Aorta (tissue), 5 donors: ENCODE results near the gene IRS1. TPM values are rescaled to one million over a fixed set of nuclear protein-coding genes. Genes with fewer than 3 reads are reported as not detected.

ENCODE experiments used
- ATAC-seq: fragments of 200-7000 bp; cut with Tn5 transposase; one replicate; pipeline ENCODE4 v1.9.1; 2022; ENCODE audit warnings: moderate library complexity; ENCODE audit not compliant: low FRiP score
- DNase-seq, 2 donors: peaks; one replicate each; pipeline ENCODE4 v3.0.0-alpha.2; 2020
- H3K27ac ChIP-seq, 2 donors: one replicate each; pipeline ENCODE4 v1.5.1; 2013; ENCODE audit warnings: low read length in 2 of 2, mild to moderate bottlenecking in 2 of 2, moderate library complexity in 2 of 2, control low read depth in 1 of 2, inconsistent platforms in 1 of 2, low read depth in 1 of 2
- H3K27me3 ChIP-seq, 2 donors: one replicate each; pipeline ENCODE4 v1.6.1; 2013; ENCODE audit warnings: control low read depth in 1 of 2, low read length in 1 of 2, mild to moderate bottlenecking in 1 of 2, moderate library complexity in 1 of 2; ENCODE audit not compliant: insufficient read depth in 2 of 2, control insufficient read depth in 1 of 2
- H3K36me3 ChIP-seq, 2 donors: one replicate each; pipeline ENCODE4 v1.6.1; 2013; ENCODE audit warnings: control low read depth in 1 of 2, low read length in 1 of 2, mild to moderate bottlenecking in 1 of 2; ENCODE audit not compliant: insufficient read depth in 2 of 2, control insufficient read depth in 1 of 2
- H3K4me1 ChIP-seq, 2 donors: one replicate each; pipeline ENCODE4 v1.6.1; 2013; ENCODE audit warnings: low read length in 2 of 2, control low read depth in 1 of 2, mild to moderate bottlenecking in 1 of 2, moderate library complexity in 1 of 2; ENCODE audit not compliant: insufficient read depth in 2 of 2, control insufficient read depth in 1 of 2
- H3K4me3 ChIP-seq, 2 donors: one replicate each; pipeline ENCODE4 v1.5.1; 2013; ENCODE audit warnings: low read length in 2 of 2, control low read depth in 1 of 2, mild to moderate bottlenecking in 1 of 2
- H3K9me3 ChIP-seq: one replicate; pipeline ENCODE4 v1.6.1; 2013; ENCODE audit warnings: mild to moderate bottlenecking, low read length; ENCODE audit not compliant: control insufficient read depth
- WGBS, 2 donors: extraction: QIAGEN DNeasy Blood & Tissue Kit; methylation state at CpG; one replicate each; pipeline ENCODE4 v1.1.7; 2013; 5-methylcytosine and 5-hydroxymethylcytosine counted together
- intact Hi-C, 2 donors: fragments of 100-400 bp; cut with DNase I; formaldehyde crosslinking; loops; one replicate each; pipeline versions ENCODE4 v1.14.2 to v1.15.0; 2022
- polyA plus RNA-seq, 2 donors: library from polyadenylated mRNA; stranded (reverse); fragments of 200-250 nt; gene quantifications; one replicate each; pipeline ENCODE4 v1.2.3, GENCODE V29; 2013
- total RNA-seq, 2 donors: library from RNA; stranded (reverse); fragmentation: NEBNext Ultra II Directional; extraction: Animal tissue kit (Norgen Biotek cat#: 25700); gene quantifications; one replicate each; pipeline ENCODE4 v1.2.1, GENCODE V29; 2021
- donor health status: healthy with polysubstance abuse.
- donor health status: Bipolar disorder and iron deficiency.
- donor health status: DM: no; HTN: no; CAD: no.
- donor health status: DM: no; HTN: no; CAD: no.
- donor health status: DM: yes; HTN: yes; CAD: no.

Gene IRS1
- total and polyA plus RNA-seq, 4 donors: 2.1 to 16.6 (median 8.1) TPM

- H3K36me3 ChIP-seq: no peaks in the 10 kb centered on the region
- H3K4me3 ChIP-seq: no peak overlapping the region
- H3K27ac ChIP-seq: no peak overlapping the region
- peaks cover 0 to 2% of the 10 kb centered on the region in 2 donors for H3K4me1 ChIP-seq
- ATAC-seq (no peak), DNase-seq (no peak)
- WGBS, 2 donors: 94 to 98% methylated on average over 4 of the region's 4 CpGs
- intact Hi-C loops: no loop called here
- no peaks in the 10 kb centered on the region for H3K9me3 ChIP-seq
- H3K27me3 ChIP-seq: no peaks in the 10 kb centered on the region
These were observed 46.7 kb downstream of the IRS1 start for GRCh38 chr2:226752887-226753286.

- DNase-seq (no peak), ATAC-seq (no peak)
- H3K36me3 ChIP-seq: no peaks in the 10 kb centered on the region
- peaks cover 0 to 4% of the 10 kb centered on the region in 2 donors for H3K4me1 ChIP-seq
- no peaks in the 10 kb centered on the region for H3K27me3 ChIP-seq
- H3K9me3 ChIP-seq: no peaks in the 10 kb centered on the region
- 98% methylated on average over 3 of the region's 3 CpGs for WGBS, 2 donors
- H3K27ac ChIP-seq: no peak overlapping the region
- intact Hi-C loops: no loop called here
- H3K4me3 ChIP-seq: no peak overlapping the region
These were observed 52.3 kb downstream of the IRS1 start for GRCh38 chr2:226747288-226747687.

- no peak for ATAC-seq
- H3K4me3 ChIP-seq: no peak overlapping the region
- intact Hi-C loops: no loop called here
- no peak for DNase-seq
- 92 to 100% methylated on average over 1 of the region's 1 CpG for WGBS, 2 donors
- H3K4me1 ChIP-seq: peaks cover 3 to 5% of the 10 kb centered on the region in 2 donors
- no peaks in the 10 kb centered on the region for H3K36me3 ChIP-seq
- H3K27me3 ChIP-seq: no peaks in the 10 kb centered on the region
- H3K27ac ChIP-seq: no peak overlapping the region
- no peaks in the 10 kb centered on the region for H3K9me3 ChIP-seq
These were observed 53.3 kb downstream of the IRS1 start for GRCh38 chr2:226746196-226746800.

GRCh38 chr2:226743915-226744314 is 55.7 kb downstream of the IRS1 start:
- H3K27ac ChIP-seq: no peak overlapping the region

GRCh38 chr2:226742347-226742746 is 57.3 kb downstream of the IRS1 start:
- WGBS, 2 donors: 0 to 9% methylated on average over 5 of the region's 5 CpGs
- Histone ChIP-seq H3K36me3 (no peaks in the 10 kb centered on the region), H3K27ac (peak overlapping the region in 1 of 2 donors; percentile 71), H3K9me3 (no peaks in the 10 kb centered on the region), H3K4me1 (peaks cover 3 to 5% of the 10 kb centered on the region in 2 donors), H3K27me3 (no peaks in the 10 kb centered on the region), H3K4me3 (no peak overlapping the region)
- DNase-seq (peak in 1 of 2 donors; percentile 63), ATAC-seq (peak; percentile 78)
- intact Hi-C loops: no loop called here

More at GRCh38 chr2:226743915-226744314, 55.7 kb downstream of the IRS1 start:
- Histone ChIP-seq H3K9me3 (no peaks in the 10 kb centered on the region), H3K36me3 (no peaks in the 10 kb centered on the region), H3K27me3 (no peaks in the 10 kb centered on the region), H3K4me3 (no peak overlapping the region), H3K4me1 (peaks cover 3 to 5% of the 10 kb centered on the region in 2 donors)
- intact Hi-C loops: no loop called here
- 57 to 63% methylated on average over 4 of the region's 4 CpGs for WGBS, 2 donors
- ATAC-seq (no peak), DNase-seq (no peak)

- H3K36me3 ChIP-seq: no peaks in the 10 kb centered on the region
- H3K27ac ChIP-seq: no peak overlapping the region
- no peak overlapping the region for H3K4me3 ChIP-seq
- H3K9me3 ChIP-seq: no peaks in the 10 kb centered on the region
- H3K4me1 ChIP-seq: peaks cover 3 to 5% of the 10 kb centered on the region in 2 donors
- DNase-seq: no peak
- no peak for ATAC-seq
- 66 to 73% methylated on average over 3 of the region's 3 CpGs for WGBS, 2 donors
- intact Hi-C loops: no loop called here
- no peaks in the 10 kb centered on the region for H3K27me3 ChIP-seq
These were observed 59.5 kb downstream of the IRS1 start for GRCh38 chr2:226740039-226740648.

GRCh38 chr2:226739545-226740030 is 60.0 kb downstream of the IRS1 start:
- ATAC-seq: no peak
- no peak overlapping the region for H3K4me3 ChIP-seq
- no peaks in the 10 kb centered on the region for H3K9me3 ChIP-seq
- H3K27me3 ChIP-seq: no peaks in the 10 kb centered on the region
- 82 to 88% methylated on average over 6 of the region's 6 CpGs for WGBS, 2 donors
- H3K36me3 ChIP-seq: no peaks in the 10 kb centered on the region
- H3K4me1 ChIP-seq: peaks cover 3 to 5% of the 10 kb centered on the region in 2 donors
- DNase-seq: no peak
- intact Hi-C loops: no loop called here
- H3K27ac ChIP-seq: no peak overlapping the region

- no peaks in the 10 kb centered on the region for H3K9me3 ChIP-seq
- WGBS, 2 donors: 78 to 79% methylated on average over 6 of the region's 6 CpGs
- ATAC-seq (no peak), DNase-seq (no peak)
- no peak overlapping the region for H3K27ac ChIP-seq
- peaks cover 3 to 5% of the 10 kb centered on the region in 2 donors for H3K4me1 ChIP-seq
- no peaks in the 10 kb centered on the region for H3K27me3 ChIP-seq
- H3K36me3 ChIP-seq: no peaks in the 10 kb centered on the region
- H3K4me3 ChIP-seq: no peak overlapping the region
- intact Hi-C loops: no loop called here
These were observed 60.6 kb downstream of the IRS1 start for GRCh38 chr2:226738821-226739544.
